Measurements from ENCODE around the gene COPS2.

The COPS2 gene

DNA sequence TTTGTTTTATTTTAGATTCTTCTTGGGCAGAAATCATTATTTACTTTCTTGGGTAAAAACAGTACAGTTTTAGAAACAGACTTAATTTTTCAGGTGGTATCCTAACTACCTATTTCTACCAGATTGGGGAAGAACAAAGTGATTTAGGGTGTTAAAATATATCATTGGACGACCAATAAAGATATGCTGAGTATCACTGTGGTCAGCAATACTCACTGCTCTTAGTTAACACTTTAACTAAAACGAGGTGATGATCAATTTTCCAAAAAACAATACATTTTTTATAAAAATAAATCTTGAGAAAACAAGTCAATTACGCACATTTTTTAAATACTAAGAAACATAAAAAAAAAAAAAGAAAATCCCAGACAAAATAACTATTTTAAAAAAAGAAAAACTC is 3.6 kb downstream of the COPS2 start:
- no peak for TF ChIP-seq JUND (IDR thresholded peaks at IDR 0.05; ENCODE audit: low read depth)
- DNase-seq (ENCODE audit: low read depth in 1 of 2, low spot score in 1 of 2) = no peak
- in situ Hi-C loops (cut with HindIII; ENCODE audit: low pct_unique_long_range_greater_than_20kb, low sequenced_read_pairs) = no loop called here

DNA sequence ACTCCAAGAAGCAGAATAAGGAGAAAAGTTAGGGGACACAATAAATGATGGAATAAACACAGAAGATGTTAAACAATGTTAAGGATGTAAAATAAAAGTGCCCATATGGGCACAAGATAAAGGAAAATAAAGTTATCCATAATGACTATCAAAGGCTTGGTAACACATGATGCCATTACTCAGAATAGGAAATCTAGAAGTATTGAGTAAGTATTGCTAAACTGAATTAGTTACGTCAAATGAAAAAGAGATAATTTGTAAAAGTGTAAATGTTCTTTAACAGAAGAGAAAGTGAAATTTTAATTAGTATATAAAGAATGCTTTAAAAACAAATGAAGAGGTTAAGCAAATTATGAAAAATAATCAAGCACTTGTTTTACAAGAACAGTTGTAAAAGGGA is 6.7 kb downstream of the COPS2 start:
- DNase-seq (ENCODE audit: low read depth in 1 of 2, low spot score in 1 of 2) = no peak
- no peak for TF ChIP-seq JUND (IDR thresholded peaks at IDR 0.05; ENCODE audit: low read depth)
- in situ Hi-C loops (cut with HindIII; ENCODE audit: low pct_unique_long_range_greater_than_20kb, low sequenced_read_pairs) = no loop called here

DNA sequence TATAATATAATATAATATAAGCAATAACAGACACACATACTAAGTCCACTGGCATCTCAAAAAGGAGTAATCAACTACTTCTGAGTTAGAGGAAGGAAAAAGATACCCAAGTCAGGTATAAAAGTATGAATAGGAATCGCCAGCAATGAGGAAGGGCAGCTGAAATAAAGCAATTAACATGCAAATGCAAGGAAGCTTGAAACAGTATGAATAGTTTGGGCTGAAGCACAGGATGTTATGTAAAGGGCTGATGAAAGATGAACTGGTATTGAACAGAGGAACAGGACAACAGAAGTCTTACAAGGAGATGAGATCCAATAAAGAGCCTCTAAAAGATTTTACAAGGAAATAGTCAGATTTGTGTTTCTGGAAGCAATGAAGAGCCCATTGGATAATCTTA is 7.1 kb downstream of the COPS2 start:
- in situ Hi-C loops (cut with HindIII; ENCODE audit: low pct_unique_long_range_greater_than_20kb, low sequenced_read_pairs) = no loop called here
- DNase-seq (ENCODE audit: low read depth in 1 of 2, low spot score in 1 of 2) = no peak
- no peak for TF ChIP-seq JUND (IDR thresholded peaks at IDR 0.05; ENCODE audit: low read depth)

DNA sequence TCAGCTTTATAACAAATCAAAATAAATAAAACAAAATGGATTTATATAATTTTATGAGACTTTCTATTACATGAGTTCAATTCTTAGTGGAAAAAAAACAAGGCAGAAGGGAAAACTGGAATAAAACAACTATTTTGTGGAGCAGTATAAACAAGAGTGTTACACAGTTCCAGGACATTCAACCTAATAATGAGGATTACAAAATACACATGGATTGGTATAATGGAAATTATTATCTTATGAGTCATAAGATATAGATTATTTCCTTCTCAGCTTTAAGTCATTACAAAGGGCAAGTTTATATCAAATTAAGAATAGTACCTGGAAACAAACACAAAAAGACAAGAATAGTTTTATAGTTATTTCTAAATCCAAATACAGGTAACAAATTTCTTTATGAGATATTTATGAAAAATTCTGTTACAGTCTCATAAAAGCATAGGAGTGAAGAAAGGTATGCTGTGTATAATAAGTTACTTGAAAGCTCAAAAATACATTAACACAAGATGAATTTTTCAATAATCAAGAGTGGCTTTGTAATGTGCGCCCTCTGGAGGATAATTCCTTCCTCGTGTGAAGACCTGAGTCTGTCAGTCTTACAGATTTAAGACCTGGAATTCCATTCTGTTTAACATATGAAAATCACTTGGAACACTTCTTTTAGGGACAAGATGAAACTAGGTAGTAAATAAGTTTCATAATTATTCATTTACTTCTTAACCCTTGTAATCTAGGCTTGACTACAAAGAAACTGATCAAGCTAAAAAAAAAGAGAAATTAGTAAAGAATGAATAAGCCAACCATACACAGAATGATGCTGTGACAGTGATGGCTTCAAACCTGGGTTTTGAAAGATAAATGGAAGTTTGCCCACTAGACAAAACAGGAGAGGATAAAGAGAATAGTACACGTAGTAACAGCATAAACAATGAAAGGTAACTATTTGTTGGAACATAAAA is 9.5 kb downstream of the COPS2 start:
- in situ Hi-C loops (cut with HindIII; ENCODE audit: low pct_unique_long_range_greater_than_20kb, low sequenced_read_pairs) = no loop called here
- no peak for TF ChIP-seq JUND (IDR thresholded peaks at IDR 0.05; ENCODE audit: low read depth)
- peak; percentile 36 to 71 for DNase-seq (ENCODE audit: low read depth in 1 of 2, low spot score in 1 of 2)

DNA sequence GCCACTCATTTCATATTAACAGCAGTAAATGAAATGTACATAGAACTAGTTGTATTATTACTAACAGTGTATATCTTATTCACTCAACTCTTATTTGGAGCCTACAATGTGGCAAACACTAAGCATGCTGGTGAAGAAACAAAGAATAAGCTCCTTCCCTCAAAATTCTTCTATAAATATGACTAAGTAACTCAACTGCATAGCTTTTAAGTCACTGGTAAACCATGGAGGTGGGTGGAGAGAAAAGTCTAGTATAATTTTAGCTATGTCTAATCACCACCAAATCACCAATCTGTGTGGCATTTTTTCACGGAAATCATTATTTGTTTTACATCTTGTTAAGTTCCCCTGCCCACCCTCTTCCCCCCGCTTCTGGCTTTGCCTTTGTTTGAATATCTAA is 17.5 kb downstream of the COPS2 start:
- in situ Hi-C loops (cut with HindIII; ENCODE audit: low pct_unique_long_range_greater_than_20kb, low sequenced_read_pairs) = no loop called here

DNA sequence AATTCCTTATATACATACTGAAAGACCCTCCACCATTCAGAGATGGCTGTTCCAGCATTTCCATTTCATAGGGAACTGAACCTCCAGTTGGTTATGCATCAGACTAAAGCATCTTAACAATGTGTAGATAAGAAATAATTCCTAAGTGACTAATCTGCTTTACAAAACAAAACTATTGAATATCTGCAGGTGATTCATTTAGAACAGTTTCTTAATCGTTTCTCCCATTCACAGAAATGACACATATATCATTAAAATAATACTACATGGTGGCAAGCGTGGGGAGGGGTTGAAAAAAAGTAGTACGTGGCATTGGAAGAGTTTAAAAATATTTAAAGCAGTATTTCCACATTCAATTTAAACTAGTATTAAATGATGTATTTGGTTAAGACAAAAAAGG is 19.5 kb downstream of the COPS2 start:
- DNase-seq (ENCODE audit: low read depth in 1 of 2, low spot score in 1 of 2) = no peak
- no peak for TF ChIP-seq JUND (IDR thresholded peaks at IDR 0.05; ENCODE audit: low read depth)
- in situ Hi-C loops (cut with HindIII; ENCODE audit: low pct_unique_long_range_greater_than_20kb, low sequenced_read_pairs) = no loop called here

More for the DNA sequence above, 17.5 kb downstream of the COPS2 start:
- TF ChIP-seq JUND (IDR thresholded peaks at IDR 0.05; ENCODE audit: low read depth) = no peak
- no peak for DNase-seq (ENCODE audit: low read depth in 1 of 2, low spot score in 1 of 2)

DNA sequence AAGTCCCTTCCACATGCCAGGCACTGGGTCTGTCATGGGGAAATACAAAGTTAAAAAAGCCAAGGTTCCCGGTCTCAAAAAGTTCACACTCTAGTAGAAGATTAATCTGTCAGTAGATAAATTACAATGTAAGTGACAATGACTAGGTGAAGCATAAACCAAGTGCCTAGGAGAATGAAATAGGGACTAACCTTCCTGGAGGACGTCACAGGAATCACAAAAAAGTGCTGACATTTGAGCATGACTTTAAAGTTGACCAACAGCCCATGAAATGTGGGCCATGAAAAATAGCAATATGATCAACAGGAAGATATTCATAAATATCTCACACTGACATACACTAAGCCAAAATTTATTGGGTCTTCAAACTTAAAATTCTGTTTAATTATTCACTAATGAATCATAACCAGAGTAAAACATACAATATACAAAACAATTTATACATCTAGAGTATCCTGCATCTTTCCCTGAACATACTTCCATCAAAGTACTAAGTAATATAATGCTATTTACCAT is 20.0 kb downstream of the COPS2 start:
- TF ChIP-seq JUND (IDR thresholded peaks at IDR 0.05; ENCODE audit: low read depth) = no peak
- in situ Hi-C loops (cut with HindIII; ENCODE audit: low pct_unique_long_range_greater_than_20kb, low sequenced_read_pairs) = no loop called here
- DNase-seq (ENCODE audit: low read depth in 1 of 2, low spot score in 1 of 2) = no peak

DNA sequence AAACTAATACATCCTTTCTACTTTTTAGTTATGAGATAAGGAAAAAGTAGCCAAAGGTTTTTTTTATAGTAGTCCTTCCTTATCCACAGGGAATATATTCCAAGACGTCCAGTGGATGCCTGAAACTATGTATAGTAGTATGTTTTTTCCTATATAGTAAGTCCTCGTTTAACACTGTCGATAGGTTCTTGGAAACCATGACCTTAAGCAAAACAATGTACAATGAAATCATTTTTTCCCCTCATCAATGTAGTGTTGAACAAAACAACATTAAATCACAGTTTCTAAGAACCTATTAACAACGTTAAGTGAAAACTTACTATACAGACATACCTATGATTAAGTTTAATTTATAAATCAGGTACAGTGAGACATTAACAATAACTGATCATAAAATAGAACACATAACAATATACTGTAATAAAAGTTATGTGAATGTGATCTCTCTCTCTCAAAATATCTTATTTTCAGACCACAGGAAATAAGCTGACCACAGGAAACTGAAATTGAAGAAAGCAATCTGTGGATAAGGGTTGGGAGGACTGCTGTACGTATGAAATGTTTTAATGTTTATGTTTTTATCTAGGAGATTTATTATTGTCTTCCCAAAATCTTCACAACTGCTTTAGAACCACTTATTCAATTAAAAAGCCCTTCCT is 20.6 kb downstream of the COPS2 start:
- DNase-seq (ENCODE audit: low read depth in 1 of 2, low spot score in 1 of 2) = no peak
- no peak for TF ChIP-seq JUND (IDR thresholded peaks at IDR 0.05; ENCODE audit: low read depth)
- in situ Hi-C loops (cut with HindIII; ENCODE audit: low pct_unique_long_range_greater_than_20kb, low sequenced_read_pairs) = no loop called here

DNA sequence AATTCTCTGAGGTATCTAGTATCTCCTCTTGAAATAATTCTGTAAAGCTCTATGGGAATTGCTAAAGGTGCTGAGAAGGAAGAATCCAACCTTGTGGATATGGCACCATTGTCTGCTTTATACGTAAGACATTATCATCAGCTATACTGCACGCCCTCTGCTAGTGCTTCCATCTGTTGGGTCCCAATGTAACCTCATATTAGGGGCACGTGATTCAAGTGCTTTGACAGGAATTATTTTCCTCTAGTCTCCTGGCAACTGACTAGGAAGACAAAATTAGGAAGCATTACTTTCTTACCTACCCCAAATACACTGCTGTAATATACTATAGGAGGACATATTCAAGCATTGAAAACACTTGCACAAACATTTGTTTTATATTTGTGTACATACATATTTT is 24.0 kb downstream of the COPS2 start:
- in situ Hi-C loops (cut with HindIII; ENCODE audit: low pct_unique_long_range_greater_than_20kb, low sequenced_read_pairs) = no loop called here
- DNase-seq (ENCODE audit: low read depth in 1 of 2, low spot score in 1 of 2) = no peak
- no peak for TF ChIP-seq JUND (IDR thresholded peaks at IDR 0.05; ENCODE audit: low read depth)

DNA sequence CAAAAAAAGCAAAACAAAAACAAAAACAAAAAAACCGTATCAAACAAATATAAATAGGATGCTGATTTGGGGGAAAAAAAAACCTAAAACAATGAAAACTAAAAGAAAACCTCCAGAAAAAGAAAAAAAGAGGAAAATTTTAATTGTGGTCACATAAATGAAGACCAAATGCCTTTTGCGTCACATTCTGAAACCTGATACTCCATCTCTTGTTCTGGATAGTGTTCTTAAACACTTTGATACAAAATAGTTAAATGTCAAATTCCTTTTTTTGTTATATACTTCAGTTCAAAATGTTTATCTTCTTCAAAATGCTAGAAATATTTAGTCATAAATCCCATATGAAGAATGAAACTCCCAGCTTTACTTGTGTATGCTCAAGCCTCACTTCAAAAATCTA is 31.0 kb downstream of the COPS2 start:
- in situ Hi-C loops (cut with HindIII; ENCODE audit: low pct_unique_long_range_greater_than_20kb, low sequenced_read_pairs) = no loop called here
- TF ChIP-seq JUND (IDR thresholded peaks at IDR 0.05; ENCODE audit: low read depth) = no peak
- no peak for DNase-seq (ENCODE audit: low read depth in 1 of 2, low spot score in 1 of 2)

DNA sequence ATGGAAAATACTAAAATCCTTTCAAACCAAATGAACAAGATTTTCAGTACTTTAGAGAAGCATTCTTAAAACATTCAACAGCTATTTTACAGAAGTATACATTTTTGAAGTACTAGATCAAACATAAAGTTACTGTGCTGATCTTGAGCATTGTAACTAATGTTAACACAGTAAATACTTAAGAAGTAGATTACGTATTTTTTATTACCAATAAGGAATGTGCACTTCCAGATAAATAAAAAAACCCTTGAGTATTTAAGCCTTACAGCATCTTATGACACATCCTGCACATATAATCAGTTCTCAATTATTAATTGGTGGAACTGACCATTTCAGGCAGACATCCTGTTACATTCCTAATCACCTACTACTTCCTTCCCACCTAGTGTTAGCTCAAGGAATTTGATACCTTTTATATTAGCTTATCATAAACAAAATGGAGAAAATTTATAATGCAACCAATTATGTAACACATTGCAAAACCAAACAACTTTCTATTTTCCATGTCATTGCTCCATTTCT is 32.8 kb downstream of the COPS2 start:
- in situ Hi-C loops (cut with HindIII; ENCODE audit: low pct_unique_long_range_greater_than_20kb, low sequenced_read_pairs) = no loop called here
- no peak for TF ChIP-seq JUND (IDR thresholded peaks at IDR 0.05; ENCODE audit: low read depth)
- no peak for DNase-seq (ENCODE audit: low read depth in 1 of 2, low spot score in 1 of 2)

DNA sequence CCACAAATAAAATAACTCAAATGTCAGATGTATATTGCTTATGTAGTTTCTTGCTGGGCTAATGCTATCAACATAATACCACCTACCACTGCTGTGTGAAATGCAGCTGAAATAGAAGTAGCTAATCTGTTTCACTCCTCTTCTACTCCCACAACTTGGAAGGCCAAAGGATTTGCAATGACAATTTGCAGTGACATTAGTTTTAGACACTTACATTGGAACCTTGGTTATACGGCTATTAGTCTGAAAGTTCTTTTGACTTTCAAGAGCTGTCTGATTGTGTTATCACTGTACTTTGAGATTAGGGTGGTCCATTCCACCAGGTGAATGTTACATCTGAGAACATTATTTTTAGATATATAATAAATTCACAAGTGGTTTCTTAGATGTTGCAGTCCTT is 33.5 kb downstream of the COPS2 start:
- no peak for TF ChIP-seq JUND (IDR thresholded peaks at IDR 0.05; ENCODE audit: low read depth)
- DNase-seq (ENCODE audit: low read depth in 1 of 2, low spot score in 1 of 2) = no peak
- in situ Hi-C loops (cut with HindIII; ENCODE audit: low pct_unique_long_range_greater_than_20kb, low sequenced_read_pairs) = no loop called here

DNA sequence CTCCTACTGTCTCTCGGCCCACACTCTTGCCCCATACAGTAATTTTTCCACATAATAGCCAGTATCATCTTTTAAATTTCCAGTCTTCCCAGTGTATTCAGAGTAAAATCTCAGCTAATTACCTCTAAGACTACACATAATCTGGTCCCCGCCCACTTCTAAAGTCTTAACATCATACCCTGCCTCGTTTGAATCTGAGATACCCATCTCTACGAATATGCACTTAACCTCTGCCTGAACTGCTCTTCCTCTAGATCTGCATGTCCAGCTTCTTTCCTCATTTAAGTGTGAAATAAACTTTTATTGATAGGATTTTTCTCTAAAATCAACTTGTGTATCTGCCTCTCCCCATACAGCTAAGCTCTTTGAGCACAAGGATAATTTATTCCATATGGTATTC is 34.6 kb downstream of the COPS2 start:
- DNase-seq (ENCODE audit: low read depth in 1 of 2, low spot score in 1 of 2) = no peak
- TF ChIP-seq JUND (IDR thresholded peaks at IDR 0.05; ENCODE audit: low read depth) = no peak
- in situ Hi-C loops (cut with HindIII; ENCODE audit: low pct_unique_long_range_greater_than_20kb, low sequenced_read_pairs) = no loop called here
